Vagina (tissue), 2 donors: ENCODE measurements around the gene FRRS1L.

Source experiments
- POLR2AphosphoS5 ChIP-seq, 2 donors: sonication (generic); formaldehyde crosslinking; IDR thresholded peaks; one replicate each; pipeline ENCODE4 v1.9.0; 2017; ENCODE audit warnings: antibody characterized with exemption in 2 of 2, mild to moderate bottlenecking in 2 of 2, low read depth in 1 of 2; ENCODE audit not compliant: insufficient read depth in 1 of 2
- TF ChIP-seq, protein P1 (sequence below), 3 experiments: fragments of 450-650 bp in 2 of 3; fragments of 200-600 bp in 1 of 3; sonication (generic) in 1 of 3; IDR thresholded peaks; one replicate each; pipeline ENCODE4 v1.5.1; 2017 to 2019; ENCODE audit warnings: antibody characterized with exemption in 3 of 3, mild to moderate bottlenecking in 2 of 3, moderate library complexity in 2 of 3

- TF ChIP-seq, protein P1, sequence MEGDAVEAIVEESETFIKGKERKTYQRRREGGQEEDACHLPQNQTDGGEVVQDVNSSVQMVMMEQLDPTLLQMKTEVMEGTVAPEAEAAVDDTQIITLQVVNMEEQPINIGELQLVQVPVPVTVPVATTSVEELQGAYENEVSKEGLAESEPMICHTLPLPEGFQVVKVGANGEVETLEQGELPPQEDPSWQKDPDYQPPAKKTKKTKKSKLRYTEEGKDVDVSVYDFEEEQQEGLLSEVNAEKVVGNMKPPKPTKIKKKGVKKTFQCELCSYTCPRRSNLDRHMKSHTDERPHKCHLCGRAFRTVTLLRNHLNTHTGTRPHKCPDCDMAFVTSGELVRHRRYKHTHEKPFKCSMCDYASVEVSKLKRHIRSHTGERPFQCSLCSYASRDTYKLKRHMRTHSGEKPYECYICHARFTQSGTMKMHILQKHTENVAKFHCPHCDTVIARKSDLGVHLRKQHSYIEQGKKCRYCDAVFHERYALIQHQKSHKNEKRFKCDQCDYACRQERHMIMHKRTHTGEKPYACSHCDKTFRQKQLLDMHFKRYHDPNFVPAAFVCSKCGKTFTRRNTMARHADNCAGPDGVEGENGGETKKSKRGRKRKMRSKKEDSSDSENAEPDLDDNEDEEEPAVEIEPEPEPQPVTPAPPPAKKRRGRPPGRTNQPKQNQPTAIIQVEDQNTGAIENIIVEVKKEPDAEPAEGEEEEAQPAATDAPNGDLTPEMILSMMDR (IDR thresholded peaks at IDR 0.05) = no peak
- TF ChIP-seq POLR2AphosphoS5 (IDR thresholded peaks at IDR 0.05; ENCODE audit: insufficient read depth in 1 of 2, low read depth in 1 of 2) = no peak
These were observed 57.1 kb downstream of the FRRS1L start for GRCh38 chr9:109109967-109110328.
